RCC 7860 (cell line): Measurements from ENCODE around the gene ACTA2.

Experiments
- DNase-seq: peaks from one replicate; pipeline ENCODE4 v3.0.0-alpha.2; 2015; ENCODE audit warnings: low spot score
- FAIRE-seq: peaks from 2 replicates; lab custom pipeline; 2012; peaks lifted over from hg19 to GRCh38; lab: Jason Lieb, UNC

ACTA2 gene

DNA sequence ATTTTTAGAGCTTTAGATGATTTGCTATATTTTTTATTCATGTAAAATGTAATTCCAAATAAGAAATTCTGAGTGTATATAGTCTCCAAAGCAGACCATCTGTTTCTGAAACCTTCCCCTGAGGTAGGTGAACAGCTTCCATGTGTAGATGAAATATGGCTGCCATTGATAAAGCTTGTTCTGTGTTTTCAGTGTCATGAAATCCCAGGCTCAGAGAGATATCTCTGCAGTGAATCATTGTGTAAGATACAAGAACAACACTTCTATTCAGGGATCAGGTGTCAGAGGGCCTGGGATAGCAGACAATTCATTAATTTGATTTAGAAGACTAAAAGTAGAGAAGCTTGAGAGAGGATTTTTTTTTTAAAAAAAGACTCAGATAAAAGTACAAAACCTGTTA lies 29.1 kb downstream of the ACTA2 start:
- DNase-seq, result no peak
- FAIRE-seq, result no peak

DNA sequence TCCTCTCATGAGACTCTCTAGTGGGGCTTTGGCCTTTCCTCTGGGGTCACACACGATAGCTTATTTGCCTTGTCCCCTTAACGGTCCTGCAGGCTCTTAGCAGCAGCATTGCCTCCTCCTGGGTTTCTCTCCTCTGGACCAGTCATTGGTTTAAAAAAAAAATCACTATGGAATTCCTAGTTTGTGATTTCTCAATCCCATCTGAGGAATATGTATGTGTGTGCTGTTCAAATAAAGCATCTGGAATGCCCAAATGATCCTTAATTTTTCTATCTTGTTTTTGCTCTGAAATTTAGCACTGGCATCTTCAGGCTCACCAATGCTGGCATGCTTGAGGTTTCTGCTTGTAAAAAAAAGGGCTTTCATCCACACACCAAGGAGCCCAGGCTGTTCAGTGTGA lies 30.5 kb downstream of the ACTA2 start:
- no peak for FAIRE-seq
- DNase-seq, result no peak

GRCh38 chr10:88920986-88921593 lies 31.5 kb downstream of the ACTA2 start:
- FAIRE-seq, result no peak
- no peak for DNase-seq

- no peak for DNase-seq
- no peak for FAIRE-seq
These were observed 32.4 kb downstream of the ACTA2 start for GRCh38 chr10:88920198-88920597.

DNA sequence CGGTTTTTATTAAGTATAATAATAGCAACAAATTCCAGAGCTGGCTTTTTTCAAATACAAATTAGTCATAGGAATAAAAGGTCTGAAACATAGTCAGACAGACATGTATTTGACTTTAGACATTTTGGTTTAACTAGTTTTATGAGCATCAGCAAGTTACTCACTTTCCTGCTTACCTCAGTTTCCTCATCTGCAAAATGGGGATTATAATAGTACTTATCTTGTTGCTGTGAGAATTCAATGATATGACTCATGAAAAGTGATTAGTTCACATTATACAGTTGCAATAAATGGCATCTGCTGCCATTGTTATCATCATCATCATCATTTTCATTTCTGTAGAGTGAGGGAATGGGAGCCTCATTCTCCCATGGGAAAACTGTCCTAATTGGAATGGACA lies 33.5 kb downstream of the ACTA2 start:
- no peak for DNase-seq
- no peak for FAIRE-seq

- no peak for FAIRE-seq
- DNase-seq, result no peak
These were observed 34.2 kb downstream of the ACTA2 start for GRCh38 chr10:88918191-88918905.

GRCh38 chr10:88916986-88917385 lies 35.6 kb downstream of the ACTA2 start:
- FAIRE-seq, result no peak

GRCh38 chr10:88916231-88916630 lies 36.3 kb downstream of the ACTA2 start:
- no peak for DNase-seq
- FAIRE-seq, result no peak

More at GRCh38 chr10:88916986-88917385, 35.6 kb downstream of the ACTA2 start:
- no peak for DNase-seq

DNA sequence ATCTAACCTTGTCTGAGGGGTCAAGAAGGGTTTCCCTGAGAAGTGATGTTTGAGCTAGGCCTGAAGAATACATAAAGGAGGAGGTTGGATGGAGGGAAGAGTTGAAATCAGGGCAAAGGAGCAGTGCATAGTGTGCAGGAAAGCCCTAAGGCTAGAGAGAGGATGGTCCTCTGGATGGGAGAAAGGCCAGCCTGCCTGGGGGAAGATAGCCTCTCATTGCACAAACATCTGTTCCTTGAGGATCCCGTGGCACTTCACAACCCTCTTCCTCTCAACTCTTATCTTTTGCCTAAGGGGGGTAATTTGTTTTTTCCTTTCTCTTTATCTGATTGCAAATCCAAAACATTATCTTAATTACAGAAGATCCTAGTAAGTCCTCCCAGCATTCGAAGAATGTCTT lies 36.8 kb downstream of the ACTA2 start:
- FAIRE-seq, result no peak
- DNase-seq, result no peak

GRCh38 chr10:88913788-88914187 lies 38.8 kb downstream of the ACTA2 start:
- FAIRE-seq (no peak), DNase-seq (no peak)

DNA sequence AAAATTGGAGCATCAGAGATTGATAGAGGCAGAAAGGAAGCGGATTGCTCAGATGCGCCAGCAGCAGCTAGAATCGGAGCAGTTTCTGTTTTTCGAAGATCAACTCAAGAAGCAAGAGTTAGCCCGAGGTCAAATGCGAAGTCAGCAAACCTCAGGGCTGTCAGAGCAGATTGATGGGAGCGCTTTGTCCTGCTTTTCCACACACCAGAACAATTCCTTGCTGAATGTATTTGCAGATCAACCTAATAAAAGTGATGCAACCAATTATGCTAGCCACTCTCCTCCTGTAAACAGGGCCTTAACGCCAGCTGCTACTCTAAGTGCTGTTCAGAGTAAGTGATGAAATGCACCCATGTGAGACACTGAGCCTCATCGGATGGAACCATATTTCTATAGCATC lies 39.4 kb downstream of the ACTA2 start:
- FAIRE-seq (no peak), DNase-seq (no peak)

GRCh38 chr10:88911851-88912250 lies 40.7 kb downstream of the ACTA2 start:
- DNase-seq (no peak), FAIRE-seq (no peak)

DNA sequence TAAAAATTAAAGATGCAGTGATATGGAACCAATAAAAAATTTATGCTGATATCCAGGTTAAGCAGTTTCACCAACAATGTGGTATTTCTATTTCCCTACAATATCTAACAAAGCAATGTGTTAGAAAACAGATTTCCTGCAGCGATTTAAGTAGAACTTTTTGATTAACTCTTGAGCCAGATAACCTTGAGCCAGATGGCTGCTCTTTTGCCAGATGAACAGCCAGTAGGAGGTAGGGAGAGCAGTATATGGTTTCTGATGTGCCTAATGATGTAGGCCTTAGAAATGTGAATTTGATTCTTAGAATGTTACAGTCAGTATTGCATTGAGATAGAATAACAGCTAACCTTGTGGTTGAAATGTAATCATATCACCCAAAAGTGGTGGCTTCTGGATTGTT lies 41.5 kb downstream of the ACTA2 start:
- DNase-seq, result no peak
- no peak for FAIRE-seq

DNA sequence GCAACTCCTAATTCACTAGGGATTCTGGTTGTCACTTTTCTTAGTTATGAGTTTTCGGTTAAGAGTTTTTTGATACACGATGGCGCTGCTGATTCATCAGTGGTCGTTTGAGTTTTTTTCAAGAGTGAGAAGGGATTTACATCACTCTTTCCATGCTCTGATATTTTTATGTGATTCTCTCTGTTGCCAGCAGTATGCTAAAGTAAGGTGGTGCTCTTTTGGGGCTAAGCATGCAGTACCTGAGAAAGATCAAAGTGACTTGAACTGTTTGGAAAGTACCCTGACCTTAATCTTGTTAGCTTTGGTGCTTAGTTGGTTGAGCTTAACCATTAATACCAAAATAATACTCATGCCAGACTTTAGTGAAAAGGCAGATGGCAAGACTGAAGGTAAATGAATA lies 44.4 kb downstream of the ACTA2 start:
- FAIRE-seq (no peak), DNase-seq (no peak)

DNA sequence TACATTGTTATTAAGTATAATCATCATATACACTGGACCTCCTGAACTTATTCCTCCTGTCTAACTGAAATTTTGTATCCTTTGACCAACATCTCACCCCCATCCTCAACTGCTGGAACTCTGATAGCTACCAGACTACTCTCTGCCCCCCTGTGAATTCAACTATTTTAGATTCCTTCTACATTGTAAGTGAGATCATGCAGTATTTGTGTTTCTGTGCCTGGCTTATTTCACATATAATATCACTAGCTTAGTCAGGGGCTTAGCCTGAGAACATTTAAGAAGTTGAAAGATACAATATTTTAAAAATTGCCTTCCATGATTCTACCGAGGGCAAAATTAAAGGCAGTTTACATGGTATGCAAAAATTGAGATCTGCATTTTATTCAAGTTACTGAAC lies 45.7 kb downstream of the ACTA2 start:
- DNase-seq (no peak), FAIRE-seq (no peak)

GRCh38 chr10:88903715-88904114 lies 48.9 kb downstream of the ACTA2 start:
- no peak for DNase-seq
- FAIRE-seq, result no peak

- DNase-seq (no peak), FAIRE-seq (no peak)
These were observed 50.4 kb downstream of the ACTA2 start for GRCh38 chr10:88901984-88902789.

DNA sequence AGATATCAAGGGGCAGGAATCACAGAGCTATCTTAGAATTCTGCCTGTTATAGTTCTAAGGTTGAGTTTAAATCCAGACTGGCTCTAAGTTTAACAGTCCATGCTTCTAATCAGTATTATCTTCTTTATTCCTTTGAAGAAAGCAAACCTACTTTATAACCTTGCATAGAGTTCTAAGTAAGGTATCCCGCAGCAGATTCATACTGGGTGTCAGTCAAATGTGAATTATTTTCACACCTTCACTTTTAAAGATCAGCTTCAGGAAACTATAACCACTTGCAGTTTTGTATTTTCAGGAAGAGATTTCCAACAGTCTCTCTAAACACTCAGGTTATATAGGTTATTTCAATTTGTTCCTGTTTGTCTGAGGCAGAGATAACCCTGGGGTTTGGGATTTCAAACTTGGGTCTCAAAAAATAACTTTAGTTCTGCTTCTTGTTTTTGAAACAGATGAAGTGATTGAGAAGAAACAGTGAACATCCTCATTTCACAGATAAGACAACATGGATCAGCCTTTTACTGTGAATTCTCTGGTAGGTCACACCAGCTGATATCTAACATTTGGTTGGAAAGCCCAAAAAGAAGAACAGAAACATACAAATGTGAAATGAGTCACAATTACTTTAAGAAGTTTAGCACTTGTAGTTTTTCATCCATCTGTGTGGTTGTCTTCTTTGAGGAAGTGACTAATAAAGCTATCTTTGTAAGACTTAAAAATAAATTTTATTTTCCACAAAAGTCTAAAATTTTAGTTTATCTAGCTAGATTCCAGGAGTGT lies 51.2 kb downstream of the ACTA2 start:
- DNase-seq (no peak), FAIRE-seq (no peak)

GRCh38 chr10:88899886-88900285 lies 52.7 kb downstream of the ACTA2 start:
- no peak for DNase-seq
- FAIRE-seq, result no peak

- DNase-seq (no peak), FAIRE-seq (no peak)
These were observed 53.8 kb downstream of the ACTA2 start for GRCh38 chr10:88898727-88899126.
